ENCODE results near the gene EML5. TPM values are rescaled to one million over a fixed set of nuclear protein-coding genes. Genes with fewer than 3 reads are reported as not detected.

The EML5 gene
- total and polyA plus RNA-seq, 2 experiments from 2014 or later: 0.18 to 1.6 TPM

GRCh38 chr14:88775532-88775931 is 17.2 kb downstream of the EML5 start:
- Histone ChIP-seq H3K79me2 (replicated peaks; ENCODE audit: insufficient read depth) (no peaks in the 10 kb centered on the region), H3K27ac (ENCODE audit: low read depth) (no peak overlapping the region), H2AFZ (no peak overlapping the region), H3K9me2 (ENCODE audit: insufficient read depth) (no peaks in the 10 kb centered on the region; the same call in 1 of the 2 replicates), H3K27me3 (ENCODE audit: insufficient read depth) (no peaks in the 10 kb centered on the region), H3K36me3 (ENCODE audit: insufficient read depth) (no peaks in the 10 kb centered on the region), H3F3A (replicated peaks; ENCODE audit: low read depth) (no peaks in the 10 kb centered on the region), H3K4me3 (no peak overlapping the region), H3K4me1 (ENCODE audit: insufficient read depth) (no peaks in the 10 kb centered on the region), H4K20me1 (replicated peaks; ENCODE audit: insufficient read depth) (no peaks in the 10 kb centered on the region; the same call in 1 of the 2 replicates), H3K4me2 (no peak overlapping the region)
- DNase-seq (ENCODE audit: low spot score) (no peak), ATAC-seq (no peak)
- Mint-ChIP-seq H3K27me3 (ENCODE audit: insufficient read depth, low read depth, poor library complexity) (no peaks in the 10 kb centered on the region), H3K4me3 (no peak overlapping the region), H3K27ac (no peak overlapping the region), H3K4me1 (no peaks in the 10 kb centered on the region), H3K36me3 (ENCODE audit: low read depth) (no peaks in the 10 kb centered on the region), H3K9me3 (no peaks in the 10 kb centered on the region)
- TF ChIP-seq STAT1 (IDR thresholded peaks at IDR 0.05; ENCODE audit: unreplicated experiment) (no peak), ETS1 (IDR thresholded peaks at IDR 0.05) (no peak), EZH2 (IDR thresholded peaks at IDR 0.05; ENCODE audit: low read depth, unreplicated experiment) (no peak), EZH2phosphoT487 (IDR thresholded peaks at IDR 0.05; ENCODE audit: unreplicated experiment) (no peak), ZNF114 (CRISPR knock-in tag; IDR thresholded peaks at IDR 0.05) (no peak), JUNB (IDR thresholded peaks at IDR 0.05; ENCODE audit: unreplicated experiment) (no peak), CREB1 (CRISPR knock-in tag; IDR thresholded peaks at IDR 0.05; ENCODE audit: low read depth) (no peak)
- TF ChIP-seq, protein P1, sequence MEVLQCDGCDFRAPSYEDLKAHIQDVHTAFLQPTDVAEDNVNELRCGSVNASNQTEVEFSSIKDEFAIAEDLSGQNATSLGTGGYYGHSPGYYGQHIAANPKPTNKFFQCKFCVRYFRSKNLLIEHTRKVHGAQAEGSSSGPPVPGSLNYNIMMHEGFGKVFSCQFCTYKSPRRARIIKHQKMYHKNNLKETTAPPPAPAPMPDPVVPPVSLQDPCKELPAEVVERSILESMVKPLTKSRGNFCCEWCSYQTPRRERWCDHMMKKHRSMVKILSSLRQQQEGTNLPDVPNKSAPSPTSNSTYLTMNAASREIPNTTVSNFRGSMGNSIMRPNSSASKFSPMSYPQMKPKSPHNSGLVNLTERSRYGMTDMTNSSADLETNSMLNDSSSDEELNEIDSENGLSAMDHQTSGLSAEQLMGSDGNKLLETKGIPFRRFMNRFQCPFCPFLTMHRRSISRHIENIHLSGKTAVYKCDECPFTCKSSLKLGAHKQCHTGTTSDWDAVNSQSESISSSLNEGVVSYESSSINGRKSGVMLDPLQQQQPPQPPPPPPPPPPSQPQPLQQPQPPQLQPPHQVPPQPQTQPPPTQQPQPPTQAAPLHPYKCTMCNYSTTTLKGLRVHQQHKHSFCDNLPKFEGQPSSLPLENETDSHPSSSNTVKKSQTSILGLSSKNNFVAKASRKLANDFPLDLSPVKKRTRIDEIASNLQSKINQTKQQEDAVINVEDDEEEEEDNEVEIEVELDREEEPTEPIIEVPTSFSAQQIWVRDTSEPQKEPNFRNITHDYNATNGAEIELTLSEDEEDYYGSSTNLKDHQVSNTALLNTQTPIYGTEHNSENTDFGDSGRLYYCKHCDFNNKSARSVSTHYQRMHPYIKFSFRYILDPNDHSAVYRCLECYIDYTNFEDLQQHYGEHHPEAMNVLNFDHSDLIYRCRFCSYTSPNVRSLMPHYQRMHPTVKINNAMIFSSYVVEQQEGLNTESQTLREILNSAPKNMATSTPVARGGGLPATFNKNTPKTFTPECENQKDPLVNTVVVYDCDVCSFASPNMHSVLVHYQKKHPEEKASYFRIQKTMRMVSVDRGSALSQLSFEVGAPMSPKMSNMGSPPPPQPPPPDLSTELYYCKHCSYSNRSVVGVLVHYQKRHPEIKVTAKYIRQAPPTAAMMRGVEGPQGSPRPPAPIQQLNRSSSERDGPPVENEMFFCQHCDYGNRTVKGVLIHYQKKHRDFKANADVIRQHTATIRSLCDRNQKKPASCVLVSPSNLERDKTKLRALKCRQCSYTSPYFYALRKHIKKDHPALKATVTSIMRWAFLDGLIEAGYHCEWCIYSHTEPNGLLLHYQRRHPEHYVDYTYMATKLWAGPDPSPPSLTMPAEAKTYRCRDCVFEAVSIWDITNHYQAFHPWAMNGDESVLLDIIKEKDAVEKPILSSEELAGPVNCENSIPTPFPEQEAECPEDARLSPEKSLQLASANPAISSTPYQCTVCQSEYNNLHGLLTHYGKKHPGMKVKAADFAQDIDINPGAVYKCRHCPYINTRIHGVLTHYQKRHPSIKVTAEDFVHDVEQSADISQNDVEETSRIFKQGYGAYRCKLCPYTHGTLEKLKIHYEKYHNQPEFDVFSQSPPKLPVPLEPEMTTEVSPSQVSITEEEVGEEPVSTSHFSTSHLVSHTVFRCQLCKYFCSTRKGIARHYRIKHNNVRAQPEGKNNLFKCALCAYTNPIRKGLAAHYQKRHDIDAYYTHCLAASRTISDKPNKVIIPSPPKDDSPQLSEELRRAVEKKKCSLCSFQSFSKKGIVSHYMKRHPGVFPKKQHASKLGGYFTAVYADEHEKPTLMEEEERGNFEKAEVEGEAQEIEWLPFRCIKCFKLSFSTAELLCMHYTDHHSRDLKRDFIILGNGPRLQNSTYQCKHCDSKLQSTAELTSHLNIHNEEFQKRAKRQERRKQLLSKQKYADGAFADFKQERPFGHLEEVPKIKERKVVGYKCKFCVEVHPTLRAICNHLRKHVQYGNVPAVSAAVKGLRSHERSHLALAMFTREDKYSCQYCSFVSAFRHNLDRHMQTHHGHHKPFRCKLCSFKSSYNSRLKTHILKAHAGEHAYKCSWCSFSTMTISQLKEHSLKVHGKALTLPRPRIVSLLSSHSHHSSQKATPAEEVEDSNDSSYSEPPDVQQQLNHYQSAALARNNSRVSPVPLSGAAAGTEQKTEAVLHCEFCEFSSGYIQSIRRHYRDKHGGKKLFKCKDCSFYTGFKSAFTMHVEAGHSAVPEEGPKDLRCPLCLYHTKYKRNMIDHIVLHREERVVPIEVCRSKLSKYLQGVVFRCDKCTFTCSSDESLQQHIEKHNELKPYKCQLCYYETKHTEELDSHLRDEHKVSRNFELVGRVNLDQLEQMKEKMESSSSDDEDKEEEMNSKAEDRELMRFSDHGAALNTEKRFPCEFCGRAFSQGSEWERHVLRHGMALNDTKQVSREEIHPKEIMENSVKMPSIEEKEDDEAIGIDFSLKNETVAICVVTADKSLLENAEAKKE (CRISPR knock-in tag; IDR thresholded peaks at IDR 0.05): no peak

Data from GM23338 (cell line).